ENCODE measurements around the gene TNFRSF14.
"Not testable (repeated sequence)": the region's sequence is repeated elsewhere in the genome, so short reads cannot be mapped to it uniquely, and the experiment has no call there.

Gene TNFRSF14

DNA sequence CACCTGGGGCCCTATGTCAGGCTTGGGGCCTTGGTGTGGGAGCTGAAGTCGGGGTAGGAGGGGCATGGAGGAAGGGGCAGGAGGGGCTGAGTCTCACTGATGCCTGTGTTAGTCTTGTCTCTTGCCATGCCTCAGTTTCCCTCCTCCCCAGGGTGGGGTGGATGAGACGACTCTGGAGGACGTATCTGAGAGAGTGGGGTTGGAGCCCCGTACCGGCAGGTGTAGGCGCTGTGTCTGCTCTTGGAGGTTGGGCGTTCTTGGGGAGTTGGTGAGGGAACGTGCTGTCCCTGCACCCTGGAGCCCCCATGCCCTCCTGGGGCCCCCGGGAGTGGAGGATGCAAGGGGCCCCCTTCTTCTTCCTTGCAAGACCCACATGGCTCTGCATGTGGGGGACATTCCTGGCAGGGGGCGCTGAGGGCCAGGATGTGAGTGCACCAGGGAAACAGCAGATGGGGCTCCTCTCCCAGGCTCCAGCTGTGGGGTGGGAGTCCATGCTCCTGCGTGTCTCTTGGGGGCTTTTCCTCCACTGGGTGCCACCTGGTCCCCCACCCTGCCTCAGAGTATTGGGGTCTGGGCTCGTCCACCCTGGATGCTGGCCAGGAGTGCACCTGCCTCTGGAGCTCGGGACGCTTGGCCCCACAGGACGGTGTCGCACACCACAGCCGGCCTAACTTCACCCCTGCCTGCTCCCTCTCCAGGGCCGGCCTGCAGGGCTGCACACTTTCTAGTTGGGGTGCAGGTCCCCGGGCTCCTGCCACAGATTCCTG lies 1.4 kb upstream of the TNFRSF14 start:
- peak in 4 of 5 donors; percentile 32 to 51 (median 36) for DNase-seq

DNA sequence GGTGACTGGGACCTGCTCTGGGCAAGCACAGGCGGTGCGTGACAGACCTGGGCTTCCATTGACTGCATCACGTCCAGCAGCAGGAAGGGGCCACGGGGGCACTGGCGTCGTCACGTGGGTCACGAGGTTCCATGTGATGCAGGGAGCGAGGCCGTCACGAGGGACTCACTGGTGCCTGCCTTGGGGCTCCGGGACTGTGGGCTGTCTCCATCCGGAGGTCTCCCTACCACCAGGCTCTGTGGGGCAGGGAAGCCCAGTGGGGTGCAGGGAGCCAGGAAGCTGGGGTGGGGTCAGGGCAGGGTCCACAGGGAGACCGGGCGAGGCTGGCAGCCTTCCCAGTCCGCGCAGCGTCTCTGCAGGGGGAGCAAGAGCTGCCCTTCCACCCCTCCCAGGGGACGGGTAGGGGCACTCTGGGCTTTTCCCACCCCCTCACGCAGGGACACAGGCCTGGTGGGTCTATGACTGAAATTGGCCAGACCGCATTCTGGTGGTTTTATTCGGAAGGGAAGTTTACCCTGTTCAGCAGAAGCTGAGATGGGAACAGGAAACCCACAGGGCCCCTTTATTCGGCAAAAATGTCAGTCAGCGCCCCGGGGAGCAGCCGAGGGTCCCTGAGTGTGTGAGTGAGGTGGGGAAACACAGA lies 416 bp upstream of the TNFRSF14 start:
- DNase-seq: peak; percentile 61 to 85 (median 68)

DNA sequence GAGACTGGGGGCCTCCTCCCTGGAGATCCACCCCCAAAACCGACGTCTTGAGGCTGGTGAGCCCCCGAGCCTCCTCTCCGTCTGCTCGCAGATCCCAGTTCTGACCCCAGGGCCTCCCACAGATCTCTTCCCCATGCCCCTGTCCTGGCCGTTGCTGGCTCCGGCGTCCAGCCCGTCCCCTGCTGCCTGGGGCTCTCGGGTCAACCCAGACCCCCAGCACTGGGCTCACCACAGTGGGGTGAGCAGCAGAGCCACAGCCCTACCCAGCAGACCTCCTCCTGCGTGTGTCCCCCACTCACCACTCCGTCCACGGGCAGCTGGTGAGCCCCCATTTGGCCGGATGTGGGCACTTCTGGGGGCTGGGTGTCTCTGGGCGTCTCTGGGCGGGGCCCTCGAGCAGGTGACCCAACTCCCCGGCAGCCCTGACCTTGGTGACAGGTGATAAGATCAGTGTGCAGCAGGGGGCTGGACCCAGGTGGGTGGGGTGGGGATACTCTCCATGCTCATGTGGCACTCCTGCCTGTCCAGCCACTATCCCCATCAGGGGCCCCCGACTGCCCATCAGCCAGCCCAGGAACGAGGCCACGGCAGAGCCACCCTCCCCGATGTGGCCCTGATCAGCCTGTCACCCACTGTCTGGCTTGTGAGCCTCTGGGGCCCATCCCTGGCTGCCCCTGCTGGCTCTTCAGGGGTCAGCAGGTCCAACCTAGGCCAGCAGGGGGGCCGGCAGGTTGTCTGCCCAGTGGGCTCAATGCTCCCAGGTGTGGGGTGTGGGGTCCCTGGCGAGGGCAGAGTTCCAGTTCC lies 709 bp downstream of the TNFRSF14 start:
- peak in 1 of 5 donors; percentile 65 for DNase-seq

DNA sequence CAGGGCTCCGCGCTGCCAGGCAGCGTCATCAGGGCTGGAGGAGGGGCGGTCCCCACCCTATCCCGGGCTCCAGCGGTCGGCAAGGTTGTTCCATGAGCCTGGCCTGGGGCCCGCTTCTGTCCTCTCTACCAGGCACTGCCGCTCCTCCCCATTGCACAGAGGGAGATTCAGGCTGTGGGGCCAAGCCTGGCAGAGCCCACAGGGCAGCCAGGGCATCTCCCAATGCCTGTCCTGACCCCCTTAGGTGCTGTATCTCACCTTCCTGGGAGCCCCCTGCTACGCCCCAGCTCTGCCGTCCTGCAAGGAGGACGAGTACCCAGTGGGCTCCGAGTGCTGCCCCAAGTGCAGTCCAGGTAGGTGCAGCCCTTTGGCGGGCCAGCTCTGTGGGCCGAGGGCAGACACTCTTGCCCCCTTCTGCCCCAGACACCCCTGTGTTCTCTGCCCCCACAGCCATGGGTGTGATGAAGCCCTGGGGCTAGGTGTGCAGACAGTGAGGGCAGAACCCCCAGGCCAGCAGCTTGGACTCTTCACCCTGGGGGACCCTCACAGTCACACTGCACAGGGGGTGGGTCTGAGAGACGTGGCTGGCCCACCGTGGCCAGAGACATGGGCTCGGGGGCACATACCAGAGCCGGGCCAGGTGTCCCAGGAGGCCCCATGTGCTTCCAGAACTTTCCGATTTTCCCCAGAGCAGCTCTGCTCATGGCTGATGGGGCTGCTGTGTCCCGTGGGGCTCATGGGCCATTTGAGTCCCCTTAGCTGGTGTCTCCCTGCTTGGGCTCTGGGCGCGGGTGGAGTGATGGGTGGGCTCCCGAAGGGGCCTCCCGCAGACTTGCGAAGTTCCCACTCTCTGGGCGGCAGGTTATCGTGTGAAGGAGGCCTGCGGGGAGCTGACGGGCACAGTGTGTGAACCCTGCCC lies 1.6 kb downstream of the TNFRSF14 start:
- no peak for DNase-seq

DNA sequence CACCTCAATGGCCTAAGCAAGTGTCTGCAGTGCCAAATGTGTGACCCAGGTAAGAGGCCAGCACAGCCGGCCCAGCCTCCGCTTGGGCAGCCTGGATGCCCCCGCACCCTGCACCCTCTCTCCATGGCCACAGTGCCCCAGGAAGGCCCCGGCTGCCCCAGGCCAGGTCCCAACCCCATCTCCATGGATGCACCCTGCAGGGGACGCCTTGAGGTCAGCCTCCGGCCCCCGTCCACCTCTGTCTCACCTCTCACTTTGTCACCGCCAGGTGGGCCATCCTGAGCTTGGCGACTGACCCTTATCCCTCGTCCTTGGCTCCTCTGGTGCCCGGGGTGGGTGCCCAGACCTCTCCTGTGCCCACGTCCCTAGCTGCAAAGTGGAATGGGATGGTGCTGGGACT lies 2.2 kb downstream of the TNFRSF14 start:
- no peak for DNase-seq

DNA sequence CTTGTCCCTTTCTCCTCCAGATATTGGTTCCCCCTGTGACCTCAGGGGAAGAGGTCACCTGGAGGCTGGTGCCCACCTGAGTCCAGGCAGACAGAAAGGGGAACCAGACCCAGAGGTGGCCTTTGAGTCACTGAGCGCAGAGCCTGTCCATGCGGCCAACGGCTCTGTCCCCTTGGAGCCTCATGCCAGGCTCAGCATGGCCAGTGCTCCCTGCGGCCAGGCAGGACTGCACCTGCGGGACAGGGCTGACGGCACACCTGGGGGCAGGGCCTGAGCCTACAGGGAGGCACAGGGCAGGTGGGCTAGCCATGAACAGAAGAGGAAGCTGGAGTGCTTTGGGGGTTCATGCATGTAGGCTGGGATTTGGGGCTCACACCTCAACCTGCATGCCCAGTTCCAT lies 2.7 kb downstream of the TNFRSF14 start:
- no peak for DNase-seq

DNA sequence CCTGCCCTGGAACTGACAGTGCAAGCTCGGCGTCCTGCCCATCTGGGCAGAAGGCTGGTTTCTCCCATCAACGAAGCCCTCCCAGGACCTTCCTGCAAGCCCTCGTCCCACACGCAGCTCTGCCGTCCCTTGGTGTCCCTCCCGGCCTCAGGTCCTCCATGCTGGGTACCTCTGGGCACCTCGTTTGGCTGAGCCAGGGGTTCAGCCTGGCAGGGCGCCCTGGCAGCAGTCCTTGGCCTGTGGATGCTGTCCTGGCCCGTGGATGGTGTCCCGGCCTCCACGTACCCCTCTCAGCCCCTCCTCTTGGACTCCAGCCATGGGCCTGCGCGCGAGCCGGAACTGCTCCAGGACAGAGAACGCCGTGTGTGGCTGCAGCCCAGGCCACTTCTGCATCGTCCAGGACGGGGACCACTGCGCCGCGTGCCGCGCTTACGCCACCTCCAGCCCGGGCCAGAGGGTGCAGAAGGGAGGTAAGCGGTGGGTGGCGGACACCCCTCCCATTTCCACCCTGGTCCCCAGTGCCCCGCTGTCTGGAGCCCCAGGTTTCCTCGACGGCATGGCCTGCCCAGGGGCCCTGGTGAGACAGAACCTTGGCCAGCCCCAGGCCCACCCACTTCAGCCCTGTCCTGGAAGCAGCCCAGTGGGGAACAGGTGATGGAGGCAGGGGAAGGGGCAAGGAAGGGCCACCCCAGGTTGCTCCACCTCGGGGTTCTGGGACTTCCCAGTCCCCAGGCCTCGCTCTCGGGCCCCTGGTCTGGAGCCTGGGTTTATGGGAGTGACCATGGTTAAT lies 3.5 kb downstream of the TNFRSF14 start:
- DNase-seq: no peak

DNA sequence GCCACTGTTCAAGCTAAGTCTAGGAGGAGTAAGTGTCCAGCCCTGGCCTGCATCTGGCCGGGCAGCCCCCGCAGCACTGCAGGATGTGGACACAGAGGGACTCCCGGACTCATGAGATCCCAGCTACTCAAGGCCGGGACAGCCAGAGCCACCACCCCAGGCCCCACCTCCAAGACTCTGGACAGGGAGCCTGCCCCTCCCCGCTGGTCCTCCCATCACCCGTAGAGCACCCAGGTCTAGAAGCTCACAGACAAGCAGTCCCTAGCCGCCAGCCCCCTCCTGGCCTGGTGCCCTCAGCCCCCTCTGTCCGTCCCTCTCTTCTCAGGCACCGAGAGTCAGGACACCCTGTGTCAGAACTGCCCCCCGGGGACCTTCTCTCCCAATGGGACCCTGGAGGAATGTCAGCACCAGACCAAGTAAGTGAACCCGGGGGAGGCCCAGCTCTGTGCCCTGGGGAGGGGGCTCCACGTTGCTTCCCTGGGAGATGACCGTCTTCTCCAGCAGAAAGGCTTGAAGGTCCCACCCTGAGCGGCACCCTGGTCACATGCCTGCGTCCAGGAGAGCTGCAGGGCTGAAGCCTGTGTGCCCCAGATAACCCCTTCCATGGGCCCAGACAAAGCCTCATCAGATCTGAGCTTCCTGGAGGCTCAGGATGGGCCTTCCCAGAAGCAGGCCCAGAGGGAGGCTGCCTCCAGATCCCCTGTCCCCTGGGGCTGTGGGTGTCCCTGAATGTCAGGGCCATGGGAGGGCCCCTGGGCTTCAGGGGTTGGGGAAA lies 4.3 kb downstream of the TNFRSF14 start:
- DNase-seq: no peak

DNA sequence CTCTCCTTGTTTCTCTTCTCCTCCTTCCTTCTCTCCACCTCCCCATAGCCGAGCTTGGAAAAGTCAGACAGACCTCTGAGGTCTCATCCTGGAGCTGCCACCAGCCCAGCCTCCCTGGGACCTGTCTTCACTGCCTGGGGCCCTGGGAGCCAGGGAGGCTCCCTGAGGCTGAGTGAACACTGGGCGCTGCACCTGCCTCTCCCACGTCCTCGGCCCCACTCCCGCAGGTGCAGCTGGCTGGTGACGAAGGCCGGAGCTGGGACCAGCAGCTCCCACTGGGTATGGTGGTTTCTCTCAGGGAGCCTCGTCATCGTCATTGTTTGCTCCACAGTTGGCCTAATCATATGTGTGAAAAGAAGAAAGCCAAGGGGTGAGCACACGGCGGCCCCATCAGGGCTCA lies 5.3 kb downstream of the TNFRSF14 start:
- no peak for DNase-seq

DNA sequence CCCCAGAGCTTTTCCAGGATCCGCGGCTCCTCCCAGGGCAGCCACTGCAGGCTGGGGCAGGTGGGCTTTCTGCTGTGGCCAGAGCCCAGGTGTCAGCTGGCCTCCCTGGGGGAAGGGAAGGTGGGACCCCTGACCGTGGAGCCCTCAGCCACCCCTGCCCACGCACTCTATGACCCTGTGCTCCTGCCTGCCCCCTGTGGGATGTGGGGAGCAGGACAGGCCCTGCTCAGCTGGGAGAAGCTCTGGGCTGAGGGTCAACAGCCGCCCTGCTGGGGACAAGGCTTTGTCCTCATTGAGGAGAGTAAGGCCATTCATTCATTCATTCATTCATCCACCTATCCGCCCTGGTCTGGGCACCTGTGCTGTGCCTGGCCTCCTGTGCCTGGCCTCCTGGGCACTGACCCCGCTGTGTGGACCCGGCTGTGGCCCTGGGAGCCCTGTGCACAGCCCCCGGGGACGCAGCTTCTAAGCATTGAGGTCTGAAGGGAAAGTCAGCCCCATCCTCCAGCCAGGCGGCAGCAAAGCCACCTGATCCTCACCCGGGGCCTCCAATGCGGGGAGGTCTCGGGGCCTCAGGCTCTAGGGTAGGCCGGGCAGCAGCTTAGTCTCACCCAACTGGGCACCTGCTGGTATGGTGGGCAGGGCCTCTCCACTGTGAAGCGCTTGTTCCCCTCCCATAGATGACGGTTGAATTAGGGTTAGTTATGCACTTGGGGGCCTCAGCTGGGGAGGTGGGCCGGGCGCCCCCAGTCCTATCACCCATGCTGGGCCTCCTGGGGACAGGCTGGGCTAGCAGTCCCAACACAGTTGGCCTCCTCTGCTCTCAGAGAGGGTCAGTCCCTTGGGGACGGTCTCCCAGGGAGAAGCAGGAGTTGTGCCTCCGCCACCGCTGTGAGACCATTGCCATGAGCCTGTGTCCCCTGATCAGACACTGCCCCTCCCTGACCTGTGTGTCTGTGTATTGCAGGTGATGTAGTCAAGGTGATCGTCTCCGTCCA lies 6.0 kb downstream of the TNFRSF14 start:
- no peak for DNase-seq

DNA sequence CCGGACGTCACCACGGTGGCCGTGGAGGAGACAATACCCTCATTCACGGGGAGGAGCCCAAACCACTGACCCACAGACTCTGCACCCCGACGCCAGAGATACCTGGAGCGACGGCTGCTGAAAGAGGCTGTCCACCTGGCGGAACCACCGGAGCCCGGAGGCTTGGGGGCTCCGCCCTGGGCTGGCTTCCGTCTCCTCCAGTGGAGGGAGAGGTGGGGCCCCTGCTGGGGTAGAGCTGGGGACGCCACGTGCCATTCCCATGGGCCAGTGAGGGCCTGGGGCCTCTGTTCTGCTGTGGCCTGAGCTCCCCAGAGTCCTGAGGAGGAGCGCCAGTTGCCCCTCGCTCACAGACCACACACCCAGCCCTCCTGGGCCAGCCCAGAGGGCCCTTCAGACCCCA lies 7.0 kb downstream of the TNFRSF14 start:
- DNase-seq: no peak

DNA sequence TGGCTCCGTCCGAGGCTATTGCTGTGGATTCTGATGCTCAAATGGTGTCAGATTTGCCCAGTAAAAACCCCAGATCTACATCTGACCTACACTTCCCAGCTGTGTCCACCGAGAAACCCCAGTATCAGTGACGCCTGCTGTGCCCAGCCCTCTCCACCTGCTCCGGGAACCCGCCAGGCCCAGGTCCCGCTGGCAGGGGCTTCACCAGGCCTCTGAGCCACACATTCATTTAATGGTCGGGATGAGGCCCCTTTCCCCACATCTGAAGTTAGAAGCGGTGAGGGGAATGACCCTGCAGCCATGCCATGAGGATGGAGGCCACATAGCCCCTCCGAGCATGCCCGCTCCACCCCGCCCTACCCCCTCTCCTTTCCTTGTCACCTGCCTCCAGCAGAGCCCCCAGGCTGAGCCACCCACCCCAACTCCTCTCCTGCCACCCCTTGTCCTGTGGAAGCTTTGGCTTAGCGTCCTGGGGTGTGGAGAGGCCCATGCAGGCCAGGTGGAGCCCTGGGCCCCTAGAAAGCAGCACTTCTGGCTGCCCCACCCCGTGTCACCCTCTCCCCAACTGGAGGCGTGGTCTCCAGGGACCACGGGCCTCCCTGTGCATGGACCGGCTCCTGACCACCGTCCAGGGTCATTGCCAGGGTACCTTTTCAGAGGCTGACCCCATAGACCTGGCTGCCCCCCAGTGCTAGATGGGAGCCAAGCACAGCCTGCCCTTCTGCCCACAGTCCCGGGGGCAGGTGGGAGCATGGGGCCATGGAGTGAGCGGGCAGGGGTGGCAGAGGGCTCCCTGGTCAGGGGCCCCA lies 8.0 kb downstream of the TNFRSF14 start:
- no peak for DNase-seq

DNA sequence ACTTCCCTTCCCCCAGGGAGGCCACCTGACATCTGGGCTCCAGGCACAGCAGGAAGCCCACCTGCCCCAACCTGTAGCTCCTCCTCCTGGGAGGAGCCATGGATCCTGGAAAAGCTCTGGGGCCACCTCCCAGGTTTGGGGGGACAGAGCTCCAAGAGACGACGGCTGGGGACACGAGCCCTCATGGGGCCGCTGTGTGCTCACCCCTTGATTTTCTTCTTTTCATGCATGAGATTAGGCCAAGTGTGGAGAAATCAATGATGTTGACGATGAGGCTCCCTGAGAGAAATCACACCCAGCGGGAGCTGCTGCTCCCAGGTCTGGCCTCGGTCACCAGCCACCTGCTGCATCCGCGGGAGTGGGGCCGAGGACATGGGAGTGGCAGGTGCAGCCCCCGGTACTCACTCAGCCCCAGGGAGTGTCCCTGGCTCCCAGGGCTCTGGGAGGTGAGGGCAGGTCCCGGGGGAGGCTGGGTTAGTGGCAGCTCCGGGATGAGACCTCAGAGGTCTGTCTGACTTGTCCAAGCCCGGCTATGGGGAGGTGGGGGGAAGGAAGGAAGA lies 8.7 kb downstream of the TNFRSF14 start:
- no peak for DNase-seq

DNA sequence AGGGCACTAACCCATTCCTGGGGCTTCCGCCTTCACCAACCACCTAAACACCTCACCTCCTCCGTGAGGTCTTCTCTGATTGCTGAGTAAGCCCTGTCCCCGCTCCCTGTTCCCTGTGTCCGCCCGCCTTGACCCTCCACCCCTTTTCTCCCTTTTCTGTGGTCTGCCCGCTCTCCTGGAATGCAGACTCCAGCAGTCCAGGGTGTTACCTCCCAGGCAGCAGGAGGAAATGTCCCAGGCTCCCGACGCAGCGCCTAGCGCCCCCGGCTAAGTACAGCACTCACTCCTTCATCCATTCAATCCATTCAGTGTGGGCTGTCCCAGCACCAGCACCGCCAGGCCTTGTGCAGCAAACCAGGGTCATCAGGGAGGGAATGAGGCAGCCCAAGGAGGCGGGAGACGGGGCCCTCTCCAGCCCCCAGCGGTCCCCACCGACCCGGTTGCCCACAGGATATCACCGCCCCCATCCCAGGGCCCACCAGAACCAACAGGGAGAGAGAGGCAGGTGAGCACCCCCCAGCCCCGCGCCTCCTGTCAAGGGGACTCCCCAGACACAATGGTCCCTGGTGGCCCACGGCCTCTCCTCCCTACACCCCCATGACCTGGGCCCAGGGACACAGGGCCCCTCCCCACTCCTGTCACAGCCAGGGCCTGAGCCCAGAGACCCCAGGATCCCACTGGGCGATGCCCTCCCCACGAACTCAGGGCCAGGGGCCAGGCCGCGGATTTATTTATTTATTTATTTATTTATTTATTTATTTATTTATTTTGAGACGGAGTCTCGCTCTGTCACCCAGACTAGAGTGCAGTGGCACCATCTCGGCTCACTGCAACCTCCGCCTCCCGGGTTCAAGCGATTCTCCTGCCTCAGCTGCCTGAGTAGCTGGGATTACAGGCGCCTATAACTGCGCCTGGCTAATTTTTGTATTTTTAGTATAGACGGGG lies 10.2 kb downstream of the TNFRSF14 start:
- DNase-seq: no peak

DNA sequence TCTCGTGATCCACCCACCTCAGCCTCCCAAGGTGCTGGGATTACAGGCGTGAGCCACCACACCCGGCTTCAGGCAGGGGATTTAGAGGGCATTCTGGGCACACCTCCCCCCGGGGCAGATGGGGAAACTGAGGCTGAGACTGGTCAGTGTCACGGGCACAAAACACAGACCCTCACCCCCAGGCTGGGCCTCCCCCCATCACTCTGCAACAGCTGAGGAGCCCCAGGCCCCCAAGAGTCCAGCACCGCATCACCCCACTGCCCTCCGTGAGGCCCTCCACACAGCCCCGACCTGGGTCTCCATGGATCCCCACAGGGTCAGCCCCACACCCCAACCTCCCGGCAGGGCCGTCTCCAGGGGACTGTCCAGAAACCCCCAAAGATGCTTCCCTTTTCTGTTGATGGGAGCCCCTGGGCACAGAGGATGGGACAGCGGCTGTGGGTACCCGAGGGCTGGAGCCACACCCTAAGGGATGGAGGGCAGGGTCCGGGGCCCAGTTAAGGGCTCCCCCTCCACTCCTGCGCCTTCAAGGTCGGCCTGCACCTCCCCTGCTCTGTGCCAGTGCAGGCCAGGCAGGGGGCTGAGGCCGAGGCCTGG lies 11.0 kb downstream of the TNFRSF14 start:
- DNase-seq: no peak

DNA sequence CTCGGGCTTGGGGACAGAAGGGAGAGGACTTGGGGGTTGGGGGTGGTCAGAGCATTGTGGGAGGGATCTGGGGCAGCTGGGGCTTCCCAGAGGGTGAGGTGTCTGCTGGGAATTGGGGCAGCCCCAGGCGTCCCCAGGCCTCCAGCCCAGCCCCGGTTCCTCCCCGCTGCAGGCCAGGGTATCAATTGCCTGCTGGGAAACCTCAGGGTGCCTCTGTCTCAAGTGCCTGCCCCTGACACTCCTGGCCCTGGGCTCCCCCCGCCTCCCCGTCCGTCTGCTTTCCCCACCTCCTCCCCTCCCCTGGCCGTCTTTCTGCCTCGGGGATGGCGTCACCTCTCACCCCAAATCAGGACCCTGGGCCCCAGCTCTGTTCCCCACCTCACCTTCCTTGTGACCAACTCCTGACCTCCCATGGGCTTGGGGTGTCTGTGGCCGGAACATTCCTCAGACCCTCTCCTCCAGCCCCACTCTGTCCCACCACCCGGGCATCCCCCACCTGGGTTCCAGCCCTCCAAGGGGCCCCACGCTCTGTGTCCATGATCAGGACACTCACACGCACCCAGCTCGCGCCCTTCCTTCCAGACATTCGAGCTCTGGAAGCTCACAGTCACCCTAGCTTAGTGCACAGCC lies 12.1 kb downstream of the TNFRSF14 start:
- DNase-seq: not testable (repeated sequence)
